NB4 (cell line): ENCODE measurements around the gene AGBL4.

Experiments used
- DNase-seq: peaks from one replicate; pipeline ENCODE4 v3.0.0; 2010; ENCODE audit warnings: low read depth
- H3K4me3 ChIP-seq: one replicate; pipeline ENCODE4 v1.5.1; 2011; ENCODE audit warnings: mild to moderate bottlenecking, low read depth, low read length, moderate library complexity
- MYC ChIP-seq: IDR thresholded peaks from 2 replicates; pipeline ENCODE4 v1.6.1; 2011; ENCODE audit warnings: low read depth, low read length
- POLR2A ChIP-seq: IDR thresholded peaks from 2 replicates; pipeline ENCODE4 v1.6.1; 2011; ENCODE audit warnings: mild to moderate bottlenecking; ENCODE audit not compliant: insufficient read length; ENCODE audit errors: extremely low read depth
- TF ChIP-seq, protein P1 (sequence below): IDR thresholded peaks from one replicate; pipeline ENCODE4 v1.5.1; 2012; ENCODE audit warnings: low read depth, low read length
- TF ChIP-seq, protein P2 (sequence below): IDR thresholded peaks from 2 replicates; pipeline ENCODE4 v1.6.1; 2011; ENCODE audit warnings: low read depth, low read length

The AGBL4 gene

DNA sequence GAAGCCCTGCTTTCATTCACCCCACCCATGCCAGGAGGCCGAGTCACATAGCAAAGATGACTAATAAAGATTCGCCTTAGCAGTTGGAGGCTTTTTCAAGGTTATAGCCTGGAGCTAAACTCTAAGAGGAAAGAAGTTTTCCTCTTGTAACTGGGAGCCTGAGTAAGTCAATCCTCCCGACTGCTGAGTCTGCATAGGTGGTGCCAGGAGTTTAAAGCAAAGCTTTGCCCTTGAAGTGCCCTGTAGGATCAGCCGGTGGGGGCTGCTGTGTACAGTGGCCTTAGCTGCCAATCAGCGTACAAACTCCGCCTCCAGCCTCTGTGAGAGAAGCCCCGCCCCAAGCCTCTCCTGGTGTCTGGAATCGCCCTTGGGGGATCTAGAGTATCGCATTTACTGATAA is 1404.2 kb downstream of the AGBL4 start:
- DNase-seq: peak; percentile 45
- H3K4me3 ChIP-seq: no peak overlapping the region
- TF ChIP-seq, protein P1, sequence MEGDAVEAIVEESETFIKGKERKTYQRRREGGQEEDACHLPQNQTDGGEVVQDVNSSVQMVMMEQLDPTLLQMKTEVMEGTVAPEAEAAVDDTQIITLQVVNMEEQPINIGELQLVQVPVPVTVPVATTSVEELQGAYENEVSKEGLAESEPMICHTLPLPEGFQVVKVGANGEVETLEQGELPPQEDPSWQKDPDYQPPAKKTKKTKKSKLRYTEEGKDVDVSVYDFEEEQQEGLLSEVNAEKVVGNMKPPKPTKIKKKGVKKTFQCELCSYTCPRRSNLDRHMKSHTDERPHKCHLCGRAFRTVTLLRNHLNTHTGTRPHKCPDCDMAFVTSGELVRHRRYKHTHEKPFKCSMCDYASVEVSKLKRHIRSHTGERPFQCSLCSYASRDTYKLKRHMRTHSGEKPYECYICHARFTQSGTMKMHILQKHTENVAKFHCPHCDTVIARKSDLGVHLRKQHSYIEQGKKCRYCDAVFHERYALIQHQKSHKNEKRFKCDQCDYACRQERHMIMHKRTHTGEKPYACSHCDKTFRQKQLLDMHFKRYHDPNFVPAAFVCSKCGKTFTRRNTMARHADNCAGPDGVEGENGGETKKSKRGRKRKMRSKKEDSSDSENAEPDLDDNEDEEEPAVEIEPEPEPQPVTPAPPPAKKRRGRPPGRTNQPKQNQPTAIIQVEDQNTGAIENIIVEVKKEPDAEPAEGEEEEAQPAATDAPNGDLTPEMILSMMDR: no peak
- TF ChIP-seq POLR2A (no peak), MYC (no peak)
- TF ChIP-seq, protein P2, sequence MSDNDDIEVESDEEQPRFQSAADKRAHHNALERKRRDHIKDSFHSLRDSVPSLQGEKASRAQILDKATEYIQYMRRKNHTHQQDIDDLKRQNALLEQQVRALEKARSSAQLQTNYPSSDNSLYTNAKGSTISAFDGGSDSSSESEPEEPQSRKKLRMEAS: no peak

DNA sequence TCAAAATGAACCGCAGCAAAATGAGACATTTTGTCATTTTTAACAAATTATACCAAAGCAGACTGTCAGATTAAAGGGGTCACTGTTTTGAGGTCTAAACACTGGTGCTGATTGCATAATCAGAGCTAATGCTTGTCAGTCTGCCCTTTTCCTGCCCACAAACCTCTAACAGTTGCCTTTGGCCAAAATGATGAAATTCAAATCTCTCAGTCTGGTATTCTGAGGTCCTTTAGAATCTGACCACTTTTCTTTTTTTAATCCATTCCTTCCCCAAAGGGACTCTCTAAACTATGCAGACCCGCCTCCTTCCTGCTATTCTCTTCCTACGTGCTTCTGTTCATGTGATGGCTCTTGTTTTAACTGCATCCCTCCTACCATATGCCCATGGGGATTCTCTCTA is 1406.5 kb downstream of the AGBL4 start:
- TF ChIP-seq, protein P1: no peak
- TF ChIP-seq POLR2A (no peak), MYC (peak; percentile 60)
- TF ChIP-seq, protein P2: peak; percentile 29; the same call in 1 of the 2 replicates
- DNase-seq: peak; percentile 94
- H3K4me3 ChIP-seq: peak overlapping the region; percentile 39

DNA sequence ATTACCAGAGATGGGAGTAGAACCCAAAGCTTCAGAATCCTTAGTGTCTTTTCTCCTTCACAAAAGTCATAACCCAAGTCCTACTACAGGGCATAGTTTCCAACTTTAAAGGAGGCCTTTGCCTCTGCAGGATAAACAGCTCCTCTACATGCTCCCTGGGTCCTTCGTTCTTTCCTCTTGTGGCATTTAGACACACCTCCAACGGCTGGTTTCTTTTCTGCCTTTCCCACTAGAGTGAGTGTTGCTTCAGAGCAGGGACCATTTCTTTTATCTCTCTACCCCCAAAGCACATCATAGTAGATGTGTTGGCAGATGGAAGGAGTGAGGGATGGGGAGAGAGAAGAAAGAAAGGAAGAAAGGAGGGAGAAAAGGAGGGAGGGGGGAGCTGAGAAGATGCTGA is 1407.0 kb downstream of the AGBL4 start:
- DNase-seq: peak; percentile 89
- H3K4me3 ChIP-seq: peak overlapping the region; percentile 39
- TF ChIP-seq, protein P1: no peak
- 0 out of 2 replicates have a peak, but pooled peaks have one; percentile 36 for TF ChIP-seq MYC
- TF ChIP-seq POLR2A: no peak
- TF ChIP-seq, protein P2: peak; percentile 24; the same call in 1 of the 2 replicates

DNA sequence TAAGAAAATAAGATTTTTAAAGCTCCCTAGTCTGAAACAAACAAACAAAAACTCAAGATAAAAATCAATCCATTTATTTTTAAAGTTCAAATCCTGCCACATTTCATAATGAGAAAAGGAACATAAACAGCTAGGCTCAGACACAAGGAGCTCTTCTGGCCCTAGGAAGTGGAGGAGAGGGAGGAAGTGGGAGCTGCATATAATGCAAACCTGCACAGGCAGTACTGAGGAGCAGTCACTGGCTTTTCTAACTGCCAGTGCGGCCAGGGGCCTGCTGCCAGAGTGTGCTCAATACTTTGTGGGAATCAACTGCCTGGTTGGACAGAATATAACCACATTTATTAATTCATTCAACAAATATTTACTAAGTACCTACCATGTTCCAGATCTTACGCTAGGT is 1411.9 kb downstream of the AGBL4 start:
- no peak overlapping the region for H3K4me3 ChIP-seq
- TF ChIP-seq MYC (no peak), POLR2A (peak; percentile 36)
- peak; percentile 80 for DNase-seq

DNA sequence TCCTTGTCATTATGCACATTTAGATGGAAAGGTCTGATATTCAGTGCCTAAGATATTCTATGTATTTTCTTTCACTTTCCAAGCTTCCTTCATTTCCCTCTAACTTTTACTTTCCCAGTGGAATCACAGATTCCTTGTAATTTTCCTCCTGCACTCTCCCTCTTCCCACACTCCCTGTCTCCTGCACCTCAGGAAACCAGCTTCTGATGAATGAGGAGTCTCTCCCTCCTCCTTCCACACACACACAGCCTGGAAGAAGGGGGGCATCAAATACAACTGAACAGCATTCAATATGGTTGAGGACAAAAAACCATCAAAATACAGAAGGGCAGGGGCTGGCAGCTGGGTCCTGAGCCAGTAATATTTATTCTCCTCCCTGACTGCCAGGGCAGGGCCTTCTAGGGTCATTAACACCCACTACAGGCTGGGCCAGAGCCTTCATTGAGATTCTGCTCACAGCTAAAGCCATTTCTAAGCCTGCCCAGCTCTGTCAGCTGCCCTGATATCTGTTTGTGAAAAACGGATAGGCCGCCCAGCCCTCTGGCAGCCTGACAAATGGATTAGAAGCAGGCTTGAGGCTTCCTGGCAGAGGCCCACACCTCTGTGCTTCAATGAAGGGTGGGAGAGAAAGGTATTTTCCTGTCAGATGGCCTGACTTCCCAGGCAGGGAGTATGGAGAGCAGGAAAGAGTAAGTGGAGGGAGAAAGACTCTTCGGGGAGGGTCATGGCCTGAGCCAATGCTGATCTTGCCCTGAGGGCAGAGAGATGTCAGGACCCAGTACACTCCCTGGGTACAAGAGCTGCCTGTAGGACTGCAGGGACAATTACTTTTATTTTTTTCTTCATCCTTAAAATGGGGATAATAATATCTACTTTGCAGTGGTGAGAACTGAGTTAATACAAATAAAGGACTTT is 1412.9 kb downstream of the AGBL4 start:
- no peak overlapping the region for H3K4me3 ChIP-seq
- no peak for DNase-seq
- TF ChIP-seq, protein P1: no peak
- no peak for TF ChIP-seq POLR2A

DNA sequence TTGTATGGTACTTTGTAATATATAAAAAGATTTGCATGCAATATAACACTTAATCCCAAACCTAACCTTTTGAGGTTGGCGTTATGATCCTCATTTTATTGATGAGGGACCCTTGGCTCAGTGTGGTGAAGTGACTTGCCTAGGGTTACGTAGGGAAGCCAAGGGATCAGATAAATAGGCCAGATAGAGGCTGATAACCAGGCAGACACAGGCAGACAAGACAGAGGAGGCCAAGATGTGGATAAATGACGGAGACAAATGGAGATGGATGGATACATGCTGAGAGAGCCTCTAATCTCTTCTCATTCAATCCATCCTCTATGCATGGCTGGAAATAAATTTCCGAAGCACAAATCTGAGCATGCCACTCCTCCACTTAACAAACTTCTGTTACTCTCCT is 1414.9 kb downstream of the AGBL4 start:
- no peak overlapping the region for H3K4me3 ChIP-seq
- TF ChIP-seq, protein P2: no peak
- no peak for DNase-seq

DNA sequence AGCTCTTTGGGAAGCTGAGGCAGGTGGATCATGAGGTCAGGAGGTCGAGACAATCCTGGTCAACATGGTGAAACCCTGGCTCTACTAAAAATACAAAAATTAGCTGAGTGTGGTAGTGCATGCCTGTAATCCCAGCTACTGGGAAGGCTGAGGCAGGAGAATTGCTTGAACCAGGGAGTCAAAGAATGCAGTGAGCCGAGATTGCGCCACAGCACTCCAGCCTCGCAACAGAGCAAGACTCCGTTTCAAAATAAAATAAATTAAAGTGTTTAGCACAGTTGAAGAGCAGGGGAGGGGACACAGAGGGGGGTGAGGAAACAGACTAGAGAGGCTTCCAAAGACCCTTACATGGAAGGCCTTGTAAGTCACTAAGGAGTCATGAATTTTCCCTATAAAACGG is 1420.5 kb downstream of the AGBL4 start:
- TF ChIP-seq, protein P1: no peak
- TF ChIP-seq POLR2A: no peak
- peak; percentile 33 for DNase-seq
- no peak overlapping the region for H3K4me3 ChIP-seq
